GM12801 (cell line): ENCODE results near the gene HPX.

Experiments
- TF ChIP-seq, protein P1 (sequence below): IDR thresholded peaks from one replicate; pipeline ENCODE4 v1.5.1; 2011; ENCODE audit warnings: control low read depth; ENCODE audit not compliant: insufficient read length; ENCODE audit errors: extremely low read depth

The HPX gene

DNA sequence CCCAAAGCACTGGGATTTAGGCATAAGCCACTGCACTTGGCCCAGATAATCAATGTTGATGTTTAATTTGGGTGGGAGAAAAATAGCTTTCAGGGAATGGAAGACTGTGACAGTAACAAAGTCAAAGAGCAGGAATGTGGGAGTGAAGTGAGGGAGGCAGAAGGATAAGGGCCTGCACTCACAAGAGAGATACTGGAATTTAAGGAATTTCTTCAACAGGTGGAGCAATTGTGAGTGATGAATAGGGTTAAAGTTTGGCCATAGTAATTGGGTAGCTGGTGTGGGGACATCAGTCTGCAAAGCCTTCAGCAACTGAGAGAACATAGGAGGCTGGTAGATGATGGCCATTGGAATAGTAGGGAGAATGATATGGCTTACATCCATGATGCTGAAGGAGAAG, 13.3 kb downstream of the HPX start:
- TF ChIP-seq, protein P1, sequence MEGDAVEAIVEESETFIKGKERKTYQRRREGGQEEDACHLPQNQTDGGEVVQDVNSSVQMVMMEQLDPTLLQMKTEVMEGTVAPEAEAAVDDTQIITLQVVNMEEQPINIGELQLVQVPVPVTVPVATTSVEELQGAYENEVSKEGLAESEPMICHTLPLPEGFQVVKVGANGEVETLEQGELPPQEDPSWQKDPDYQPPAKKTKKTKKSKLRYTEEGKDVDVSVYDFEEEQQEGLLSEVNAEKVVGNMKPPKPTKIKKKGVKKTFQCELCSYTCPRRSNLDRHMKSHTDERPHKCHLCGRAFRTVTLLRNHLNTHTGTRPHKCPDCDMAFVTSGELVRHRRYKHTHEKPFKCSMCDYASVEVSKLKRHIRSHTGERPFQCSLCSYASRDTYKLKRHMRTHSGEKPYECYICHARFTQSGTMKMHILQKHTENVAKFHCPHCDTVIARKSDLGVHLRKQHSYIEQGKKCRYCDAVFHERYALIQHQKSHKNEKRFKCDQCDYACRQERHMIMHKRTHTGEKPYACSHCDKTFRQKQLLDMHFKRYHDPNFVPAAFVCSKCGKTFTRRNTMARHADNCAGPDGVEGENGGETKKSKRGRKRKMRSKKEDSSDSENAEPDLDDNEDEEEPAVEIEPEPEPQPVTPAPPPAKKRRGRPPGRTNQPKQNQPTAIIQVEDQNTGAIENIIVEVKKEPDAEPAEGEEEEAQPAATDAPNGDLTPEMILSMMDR = no peak

DNA sequence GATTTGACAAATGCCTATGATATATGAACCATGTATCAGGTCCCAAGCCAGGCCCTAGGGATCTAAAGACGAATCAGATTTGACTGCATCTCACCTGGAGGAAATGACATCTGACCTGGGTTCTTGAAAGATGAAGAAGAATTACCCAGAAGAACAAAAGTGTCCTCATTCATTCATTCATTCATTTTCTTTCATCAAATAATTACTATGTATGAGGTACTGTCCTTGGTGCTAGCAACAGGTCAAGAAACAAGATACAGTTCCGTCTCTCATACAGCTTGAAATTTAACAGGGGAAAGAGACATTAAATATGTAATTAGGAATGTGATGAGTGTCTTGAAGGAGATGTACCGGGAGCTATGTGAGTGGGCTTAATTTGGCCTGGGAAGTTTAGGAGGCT, 20.1 kb downstream of the HPX start:
- TF ChIP-seq, protein P1 = no peak

DNA sequence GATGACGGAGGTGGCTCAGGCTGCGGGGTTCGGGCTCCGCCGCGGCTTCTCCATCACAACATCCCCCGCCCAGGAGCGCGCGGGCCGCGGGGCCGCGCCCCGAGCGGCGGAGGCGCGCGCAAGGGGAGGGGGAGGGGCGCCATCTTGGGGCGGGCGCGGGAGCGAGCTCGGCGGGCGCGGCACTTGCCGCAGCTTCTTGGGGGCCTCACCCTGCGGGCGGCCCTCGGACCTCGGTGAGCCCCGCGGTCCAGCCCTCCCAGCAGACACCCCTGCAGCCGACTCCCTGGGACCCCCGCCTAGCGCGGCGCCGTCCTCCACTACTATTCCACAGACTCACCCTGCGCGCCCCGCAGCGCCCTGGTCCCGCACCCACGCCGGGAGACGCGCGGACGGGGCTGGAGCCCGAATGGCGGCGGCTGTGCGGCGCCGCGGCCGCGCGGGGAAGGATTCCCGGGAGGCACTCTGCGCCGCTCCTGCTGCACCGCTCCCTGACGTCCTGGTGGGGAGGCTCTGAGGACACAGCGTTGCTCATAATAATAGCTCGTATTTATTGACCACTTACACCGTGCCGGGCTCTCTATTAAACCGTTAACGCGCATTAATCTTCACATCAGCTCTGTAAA, 21.7 kb downstream of the HPX start, which contains the start of gene APBB1:
Gene APBB1, minus strand, starts transcription at position 86 of the 623 bp plus-strand sequence. CDS start 7,747 bp downstream, outside the sequence.
- TF ChIP-seq, protein P1 = no peak

DNA sequence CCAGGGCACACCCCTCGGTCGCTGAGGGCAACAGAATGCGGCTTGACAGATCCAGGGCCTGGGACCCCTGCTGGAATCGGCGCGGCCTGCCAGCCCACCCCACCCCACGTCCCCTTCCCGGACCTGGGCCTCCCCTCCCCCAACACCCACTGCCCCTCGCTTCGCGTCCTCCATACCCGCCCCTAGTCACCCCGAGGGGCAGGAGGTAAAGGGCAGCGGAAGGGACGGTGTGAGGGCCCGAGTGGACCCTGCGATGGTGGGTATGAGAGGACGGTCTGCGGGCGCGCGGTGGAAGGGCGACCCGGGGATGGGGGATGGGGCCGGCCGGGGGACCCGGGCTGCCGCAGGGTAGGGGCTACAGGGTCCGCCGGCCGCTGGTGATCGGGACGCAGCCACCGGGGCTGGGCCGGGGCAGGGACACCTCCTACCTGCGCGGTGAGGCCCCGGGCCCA, 22.2 kb downstream of the HPX start:
- TF ChIP-seq, protein P1 = no peak

DNA sequence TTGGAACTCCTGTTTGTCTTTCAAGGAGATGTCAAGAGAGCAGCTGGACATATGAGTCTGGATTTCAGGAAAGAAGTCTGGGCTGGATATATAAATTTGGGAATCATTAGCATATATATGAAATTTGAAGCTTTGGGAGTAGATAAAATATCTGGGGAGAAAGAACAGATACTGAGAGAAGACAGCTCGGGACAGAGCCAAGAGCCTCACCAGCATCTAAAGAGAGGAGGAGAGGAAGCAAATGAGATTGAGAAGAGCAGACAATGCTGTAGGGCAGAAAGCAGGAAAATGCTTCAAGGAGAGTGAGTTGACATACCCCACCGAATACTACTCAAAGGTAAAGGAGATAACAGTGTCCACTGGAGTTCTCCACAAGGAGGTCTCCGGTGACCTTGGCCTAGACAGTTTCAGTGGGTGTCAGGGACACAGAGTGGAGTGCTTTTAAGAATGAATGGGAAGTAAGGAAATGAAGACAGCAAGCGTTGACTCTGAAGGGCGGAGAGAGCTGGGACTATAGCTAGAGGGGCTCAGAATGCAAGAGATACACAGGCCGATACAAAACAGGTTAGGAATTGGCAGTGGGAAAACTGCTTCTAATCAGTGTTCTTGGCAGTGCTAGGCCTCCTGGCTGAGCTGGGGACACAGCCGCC, 22.8 kb downstream of the HPX start:
- TF ChIP-seq, protein P1 = no peak

DNA sequence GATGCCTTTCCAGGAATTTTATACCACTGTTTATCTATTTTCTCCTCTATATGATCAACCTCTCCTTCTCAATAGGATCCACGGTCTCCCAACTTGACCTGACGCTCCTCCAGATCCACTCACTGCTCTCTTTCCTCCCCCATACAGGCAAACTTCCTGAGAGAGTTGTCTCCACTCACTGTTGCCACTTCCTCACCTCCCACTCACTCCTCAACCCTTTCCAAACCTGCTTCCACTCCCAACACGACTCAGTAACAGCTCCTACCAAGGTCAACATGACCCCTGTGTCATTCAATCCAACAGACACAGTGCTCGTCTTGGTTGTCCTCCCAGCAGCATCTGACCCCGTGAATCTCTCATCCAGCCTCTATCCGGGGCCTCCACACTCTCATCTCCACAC, 25.0 kb downstream of the HPX start:
- TF ChIP-seq, protein P1 = no peak

DNA sequence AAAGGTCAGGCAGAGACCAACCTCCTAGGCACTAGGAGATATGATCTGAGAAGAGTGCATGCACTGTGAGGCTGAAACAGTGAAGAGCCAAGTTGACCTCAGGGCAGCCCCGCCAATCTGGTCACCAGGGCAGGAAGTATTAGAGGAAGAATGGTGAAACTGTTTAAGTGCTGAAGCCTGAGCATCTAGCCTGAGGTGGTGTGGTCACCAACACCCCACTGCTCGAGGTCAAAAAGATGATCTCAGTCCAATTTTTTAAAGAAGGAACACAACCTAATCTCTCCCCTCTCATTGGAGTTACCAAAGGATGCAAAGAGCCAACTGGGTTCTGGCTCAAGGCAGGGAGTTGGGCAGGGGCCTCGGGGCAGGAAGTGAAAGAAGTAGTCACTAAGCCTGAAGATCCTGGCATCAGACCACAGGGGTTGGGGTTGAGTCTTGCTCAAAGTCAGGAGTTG, 25.9 kb downstream of the HPX start:
- TF ChIP-seq, protein P1 = no peak
